HEK293T (cell line): Measurements from ENCODE around the gene USP34.
"Not testable (repeated sequence)": the region's sequence is repeated elsewhere in the genome, so short reads cannot be mapped to it uniquely, and the experiment has no call there.

Experiments
- CTCF ChIA-PET: fragments of 350-600 bp; formaldehyde crosslinking; extraction: SDS; loops from one replicate; lab custom pipeline; 2021; ENCODE audit warnings: antibody characterized with exemption, inconsistent platforms; lab: Yijun Ruan, JAX
- POLR2A ChIA-PET: fragments of 350-600 bp; formaldehyde crosslinking; extraction: SDS; loops from one replicate; lab custom pipeline; 2020; ENCODE audit warnings: antibody characterized with exemption, inconsistent platforms; lab: Yijun Ruan, JAX
- DNase-seq: peaks from one replicate; pipeline ENCODE4 v3.0.0; 2012; ENCODE audit warnings: mixed read lengths; ENCODE audit errors: extremely low spot score
- ARNT ChIP-seq: fragments of 450-650 bp; IDR thresholded peaks from 2 replicates; pipeline ENCODE4 v1.6.1; 2017; ENCODE audit warnings: mild to moderate bottlenecking
- BHLHE40 ChIP-seq: fragments of 450-650 bp; IDR thresholded peaks from 2 replicates; pipeline ENCODE4 v1.6.1; 2016; ENCODE audit warnings: mild to moderate bottlenecking, moderate library complexity, borderline replicate concordance
- CTBP1 ChIP-seq: fragments of 450-650 bp; IDR thresholded peaks from 2 replicates; pipeline ENCODE4 v1.6.1; 2016; ENCODE audit warnings: borderline replicate concordance
- ELF4 ChIP-seq: fragments of 450-650 bp; IDR thresholded peaks from 2 replicates; pipeline ENCODE4 v1.6.1; 2017; ENCODE audit warnings: antibody characterized with exemption
- FOXA1 ChIP-seq: fragments of 450-650 bp; IDR thresholded peaks from 2 replicates; pipeline ENCODE4 v1.6.1; 2016; ENCODE audit warnings: mild to moderate bottlenecking
- FOXK2 ChIP-seq: fragments of 450-650 bp; IDR thresholded peaks from 2 replicates; pipeline ENCODE4 v1.6.1; 2016; ENCODE audit warnings: mild to moderate bottlenecking
- FOXM1 ChIP-seq: fragments of 450-650 bp; IDR thresholded peaks from 2 replicates; pipeline ENCODE4 v1.6.1; 2017; ENCODE audit warnings: mild to moderate bottlenecking, borderline replicate concordance
- HDGF ChIP-seq: fragments of 450-650 bp; IDR thresholded peaks from 2 replicates; pipeline ENCODE4 v1.6.1; 2017; ENCODE audit warnings: antibody characterized with exemption, borderline replicate concordance
- L3MBTL2 ChIP-seq: fragments of 450-650 bp; conservative IDR thresholded peaks from 2 replicates; pipeline ENCODE4 v1.6.1; 2016; ENCODE audit warnings: mild to moderate bottlenecking
- LEF1 ChIP-seq: fragments of 450-650 bp; IDR thresholded peaks from 2 replicates; pipeline ENCODE4 v1.6.1; 2017; ENCODE audit warnings: mild to moderate bottlenecking, borderline replicate concordance
- NFRKB ChIP-seq: fragments of 450-650 bp; IDR thresholded peaks from 2 replicates; pipeline ENCODE4 v1.6.1; 2016; ENCODE audit warnings: mild to moderate bottlenecking, moderate library complexity
- PKNOX1 ChIP-seq: fragments of 450-650 bp; IDR thresholded peaks from 2 replicates; pipeline ENCODE4 v1.6.1; 2016
- SP1 ChIP-seq: fragments of 450-650 bp; IDR thresholded peaks from 2 replicates; pipeline ENCODE4 v1.6.1; 2017
- SUZ12 ChIP-seq: fragments of 450-650 bp; IDR thresholded peaks from 2 replicates; pipeline ENCODE4 v1.6.1; 2016; ENCODE audit warnings: mild to moderate bottlenecking
- TARDBP ChIP-seq: fragments of 450-650 bp; IDR thresholded peaks from 2 replicates; pipeline ENCODE4 v1.6.1; 2016
- ZNF384 ChIP-seq: fragments of 450-650 bp; IDR thresholded peaks from 2 replicates; pipeline ENCODE4 v1.6.1; 2016

The USP34 gene

GRCh38 chr2:61398413-61398812 lies 72.5 kb downstream of the USP34 start:
- CTCF ChIA-PET, result no interaction called here
- no peak for TF ChIP-seq FOXM1
- no peak for TF ChIP-seq PKNOX1
- TF ChIP-seq ELF4, result no peak
- TF ChIP-seq SUZ12, result no peak
- no peak for DNase-seq
- POLR2A ChIA-PET, result no interaction called here

DNA sequence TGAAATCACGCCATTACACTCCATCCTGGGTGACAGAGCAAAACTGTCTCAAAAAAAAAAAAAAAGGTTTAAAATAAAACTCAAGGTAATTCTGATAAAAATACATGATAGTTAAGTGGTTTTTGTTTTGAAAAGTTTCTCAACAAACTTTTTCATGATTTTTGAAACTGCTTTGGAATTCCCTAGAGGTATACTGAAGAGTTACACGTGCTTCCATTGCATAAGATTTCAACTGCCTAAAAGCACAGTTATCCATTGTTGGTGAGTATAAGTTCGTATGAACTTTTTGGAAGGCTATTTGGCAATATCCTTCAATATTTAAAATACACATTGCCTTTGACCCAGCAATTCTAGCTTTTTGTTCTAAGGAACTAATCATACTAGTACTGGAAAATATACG lies 74.9 kb downstream of the USP34 start:
- no peak for TF ChIP-seq HDGF
- TF ChIP-seq L3MBTL2, result no peak
- no peak for TF ChIP-seq ZNF384
- TF ChIP-seq BHLHE40, result no peak
- no peak for TF ChIP-seq NFRKB
- no peak for TF ChIP-seq FOXA1
- TF ChIP-seq FOXM1, result no peak
- no peak for TF ChIP-seq ELF4
- TF ChIP-seq SUZ12, result no peak
- no peak for TF ChIP-seq CTBP1
- TF ChIP-seq PKNOX1, result no peak
- TF ChIP-seq ARNT, result no peak
- TF ChIP-seq LEF1, result no peak
- TF ChIP-seq FOXK2, result no peak
- no peak for TF ChIP-seq SP1
- TF ChIP-seq TARDBP, result no peak
- ChIA-PET POLR2A (no interaction called here), CTCF (no interaction called here)
- no peak for DNase-seq

DNA sequence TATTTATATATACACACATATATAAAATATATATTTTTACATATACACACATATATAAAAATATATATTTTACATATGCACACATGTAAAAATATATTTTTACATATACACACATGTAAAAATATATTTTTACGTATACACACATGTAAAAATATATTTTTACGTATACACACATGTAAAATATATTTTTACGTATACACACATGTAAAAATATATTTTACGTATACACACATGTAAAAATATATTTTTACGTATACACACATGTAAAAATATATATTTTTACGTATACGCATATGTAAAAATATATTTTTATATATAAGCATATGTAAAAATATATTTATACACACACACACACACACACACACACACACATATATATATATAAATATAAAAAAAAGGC lies 83.3 kb downstream of the USP34 start:
- DNase-seq, CTCF ChIA-PET, POLR2A ChIA-PET: not testable (repeated sequence)

DNA sequence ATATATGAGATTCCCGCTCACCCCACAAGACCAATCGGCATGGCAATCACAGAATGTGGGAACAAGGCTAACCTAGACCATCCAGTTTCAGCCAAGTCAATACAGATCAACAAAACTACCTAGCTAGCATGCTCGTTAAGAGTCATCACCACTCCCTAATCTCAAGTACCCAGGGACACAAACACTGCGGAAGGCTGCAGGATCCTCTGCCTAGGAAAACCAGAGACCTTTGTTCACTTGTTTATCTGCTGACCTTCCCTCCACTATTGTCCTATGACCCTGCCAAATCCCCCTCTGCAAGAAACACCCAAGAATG lies 90.0 kb downstream of the USP34 start:
- CTCF ChIA-PET, POLR2A ChIA-PET, DNase-seq: not testable (repeated sequence)

DNA sequence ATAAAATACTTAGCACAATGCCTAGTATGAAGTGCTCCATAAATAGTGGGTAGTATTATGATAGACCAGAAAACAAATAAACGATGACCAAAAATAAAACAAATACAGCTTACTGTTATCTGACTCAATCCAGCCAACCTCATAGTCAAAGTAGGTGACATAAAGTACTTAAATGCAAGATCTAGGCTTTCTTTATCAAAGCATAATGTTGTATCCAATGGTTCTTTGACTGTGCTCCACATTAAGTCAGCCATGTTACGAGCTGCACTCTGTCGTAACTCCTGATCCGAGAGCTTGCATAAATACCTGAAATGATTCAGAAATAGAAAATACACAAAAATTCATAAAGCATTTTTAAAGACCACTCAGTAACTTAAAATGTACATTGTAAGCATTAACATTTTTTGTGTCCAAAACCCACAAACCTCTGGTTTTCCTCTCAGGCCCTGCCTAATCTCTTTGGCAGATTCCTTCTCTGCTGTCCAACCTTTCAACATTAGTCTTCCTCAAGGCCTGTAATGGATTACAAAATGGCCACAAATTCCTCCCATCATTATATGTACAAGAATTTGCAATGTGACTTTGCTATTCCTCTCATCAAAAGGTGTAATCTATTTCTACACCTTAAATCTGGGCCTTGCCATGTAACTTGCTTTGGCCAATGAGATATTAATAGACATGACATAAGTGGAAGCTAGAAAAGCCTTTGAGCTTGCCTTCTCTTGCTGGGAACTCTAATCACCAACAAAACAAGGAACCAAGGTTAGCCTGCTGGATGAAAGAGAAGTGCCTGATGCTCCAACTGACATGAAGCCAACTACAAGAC lies 90.6 kb downstream of the USP34 start:
- TF ChIP-seq PKNOX1 (no peak), ARNT (no peak), SP1 (no peak), CTBP1 (no peak), BHLHE40 (no peak), ELF4 (no peak), SUZ12 (no peak), TARDBP (no peak), ZNF384 (no peak), HDGF (no peak), FOXM1 (no peak), FOXK2 (no peak), FOXA1 (no peak), NFRKB (no peak)
- POLR2A ChIA-PET, result no interaction called here
- CTCF ChIA-PET, result no interaction called here
- no peak for DNase-seq

- TF ChIP-seq L3MBTL2, result no peak
- TF ChIP-seq ARNT, result no peak
- CTCF ChIA-PET, result no interaction called here
- POLR2A ChIA-PET, result no interaction called here
- DNase-seq, result no peak
Measured at GRCh38 chr2:61379521-61379920, 91.4 kb downstream of the USP34 start.

- ChIA-PET CTCF (no interaction called here), POLR2A (no interaction called here)
- TF ChIP-seq ARNT (no peak), ELF4 (no peak), PKNOX1 (no peak), FOXM1 (no peak), CTBP1 (no peak), FOXA1 (no peak), ZNF384 (no peak), FOXK2 (no peak), BHLHE40 (no peak), SP1 (no peak), HDGF (no peak), NFRKB (no peak), SUZ12 (no peak), LEF1 (no peak), TARDBP (no peak), L3MBTL2 (no peak)
- DNase-seq, result no peak
Measured at GRCh38 chr2:61378281-61378680, 92.6 kb downstream of the USP34 start.
